ENCODE results near the gene CEP95. TPM values are rescaled to one million over a fixed set of nuclear protein-coding genes. Genes with fewer than 3 reads are reported as not detected.

Gene CEP95
- total and polyA plus RNA-seq, 4 donors = 57.7 to 83.8 (median 62.1) TPM

DNA sequence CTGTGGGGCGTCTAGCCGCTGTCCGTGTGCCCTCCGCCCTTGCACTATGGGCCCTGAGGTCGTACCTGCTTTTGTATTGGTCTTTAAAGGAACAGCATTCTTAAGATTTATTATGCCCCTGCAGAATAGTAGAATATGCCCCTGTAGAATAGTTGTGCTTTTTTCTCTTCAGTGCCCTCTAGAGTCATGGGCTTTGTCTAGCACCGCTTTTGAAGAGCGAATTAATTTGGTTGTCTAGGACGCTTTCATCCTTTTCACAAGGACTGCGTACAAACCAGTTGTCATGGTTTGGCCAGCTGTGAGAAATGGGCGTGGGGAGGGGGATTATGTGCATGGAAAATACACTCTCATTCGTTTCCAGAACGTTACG is 621 bp downstream of the CEP95 start:
- Histone ChIP-seq H3K4me3 (ENCODE audit: low read depth, low read length) (peak overlapping the region; percentile 98), H3K4me1 (ENCODE audit: control insufficient read depth, insufficient read depth, low read length) (peaks cover 6% of the 10 kb centered on the region), H3K9me3 (ENCODE audit: control insufficient read depth, insufficient read depth, low read length) (no peaks in the 10 kb centered on the region), H3K36me3 (ENCODE audit: control insufficient read depth, insufficient read depth, low read length) (peaks cover 28% of the 10 kb centered on the region), H3K27me3 (ENCODE audit: control insufficient read depth, insufficient read depth, low read length) (no peaks in the 10 kb centered on the region), H3K27ac (ENCODE audit: low read depth, low read length) (peak overlapping the region; percentile 100)
- peak; percentile 35 to 90 (median 56) for DNase-seq (ENCODE audit: low read depth in 4 of 6, low spot score in 6 of 6)
- WGBS (ENCODE audit: insufficient coverage) = 0% methylated on average over 6 of the region's 13 CpGs

DNA sequence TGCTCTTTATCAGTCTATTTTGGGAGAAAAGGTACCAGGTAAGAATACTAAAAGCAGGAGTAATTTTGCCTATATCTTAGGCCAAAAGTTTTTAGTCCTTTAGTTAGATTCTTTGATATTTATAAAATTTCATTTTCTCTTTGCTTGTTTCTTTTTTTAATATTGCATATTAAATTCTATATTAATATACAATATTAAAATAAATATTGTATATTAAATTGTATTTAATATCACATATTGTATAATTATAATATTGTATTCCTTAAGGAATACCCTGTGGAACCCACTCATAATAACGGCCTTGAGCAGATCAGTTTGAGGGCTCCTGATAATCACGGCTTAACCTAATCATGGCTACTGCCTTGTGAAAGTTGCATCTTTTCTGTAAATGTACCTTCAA is 1.9 kb downstream of the CEP95 start:
- Histone ChIP-seq H3K9me3 (ENCODE audit: control insufficient read depth, insufficient read depth, low read length) (no peaks in the 10 kb centered on the region), H3K27me3 (ENCODE audit: control insufficient read depth, insufficient read depth, low read length) (no peaks in the 10 kb centered on the region), H3K27ac (ENCODE audit: low read depth, low read length) (no peak overlapping the region), H3K4me3 (ENCODE audit: low read depth, low read length) (no peak overlapping the region), H3K4me1 (ENCODE audit: control insufficient read depth, insufficient read depth, low read length) (peaks cover 6% of the 10 kb centered on the region), H3K36me3 (ENCODE audit: control insufficient read depth, insufficient read depth, low read length) (peaks cover 15% of the 10 kb centered on the region)
- WGBS (ENCODE audit: insufficient coverage) = no CpG with 5 or more reads among the region's 2 CpGs
- DNase-seq (ENCODE audit: low read depth in 4 of 6, low spot score in 6 of 6) = no peak

DNA sequence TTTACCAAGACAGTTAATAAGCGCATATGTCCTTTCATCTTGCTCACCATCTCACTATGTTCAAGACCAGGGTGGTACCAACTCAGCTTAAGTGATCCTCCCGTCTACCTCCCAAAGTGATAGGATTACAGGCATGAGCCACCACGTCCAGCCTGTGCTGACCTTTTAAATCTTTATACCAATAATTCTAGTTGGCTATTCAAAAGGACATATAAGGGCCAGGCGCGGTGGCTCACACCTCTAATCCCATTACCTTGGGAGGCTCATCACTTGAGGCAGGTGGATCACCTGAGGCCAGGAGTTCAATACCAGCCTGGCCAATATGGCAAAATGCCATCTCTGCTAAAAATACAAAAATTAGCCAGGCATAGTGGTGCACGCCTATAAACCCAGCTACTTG is 2.4 kb downstream of the CEP95 start:
- no peaks in the 10 kb centered on the region for H3K27me3 ChIP-seq (ENCODE audit: control insufficient read depth, insufficient read depth, low read length)
- H3K9me3 ChIP-seq (ENCODE audit: control insufficient read depth, insufficient read depth, low read length) = no peaks in the 10 kb centered on the region
- peaks cover 12% of the 10 kb centered on the region for H3K36me3 ChIP-seq (ENCODE audit: control insufficient read depth, insufficient read depth, low read length)
- H3K27ac ChIP-seq (ENCODE audit: low read depth, low read length) = no peak overlapping the region
- WGBS (ENCODE audit: insufficient coverage) = 100% methylated on average over 2 of the region's 6 CpGs
- no peak for DNase-seq (ENCODE audit: low read depth in 4 of 6, low spot score in 6 of 6)
- H3K4me3 ChIP-seq (ENCODE audit: low read depth, low read length) = no peak overlapping the region
- H3K4me1 ChIP-seq (ENCODE audit: control insufficient read depth, insufficient read depth, low read length) = peaks cover 6% of the 10 kb centered on the region

DNA sequence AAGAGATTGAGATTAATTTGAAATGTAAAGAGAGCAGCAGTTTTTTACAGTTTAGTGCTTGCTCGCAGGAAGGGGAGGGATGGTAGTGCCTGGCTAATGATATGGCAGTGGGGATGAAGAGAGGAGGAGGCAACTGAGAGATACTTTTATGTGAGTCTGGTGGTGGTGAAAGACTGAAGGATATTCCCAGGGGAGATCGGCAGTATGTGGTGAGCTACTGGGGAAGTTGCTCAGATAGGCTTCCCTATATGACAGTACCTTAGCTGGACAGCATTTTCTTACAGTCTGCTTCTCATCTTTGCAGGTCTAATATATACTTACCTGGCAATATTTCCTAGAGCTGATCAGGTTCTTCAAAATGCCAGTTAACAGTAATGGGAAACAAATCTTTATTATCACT is 8.6 kb downstream of the CEP95 start:
- Histone ChIP-seq H3K4me1 (ENCODE audit: control insufficient read depth, insufficient read depth, low read length) (no peaks in the 10 kb centered on the region), H3K36me3 (ENCODE audit: control insufficient read depth, insufficient read depth, low read length) (peaks cover 28% of the 10 kb centered on the region), H3K4me3 (ENCODE audit: low read depth, low read length) (no peak overlapping the region), H3K27me3 (ENCODE audit: control insufficient read depth, insufficient read depth, low read length) (no peaks in the 10 kb centered on the region), H3K9me3 (ENCODE audit: control insufficient read depth, insufficient read depth, low read length) (no peaks in the 10 kb centered on the region), H3K27ac (ENCODE audit: low read depth, low read length) (no peak overlapping the region)
- 85% methylated on average over 2 of the region's 2 CpGs for WGBS (ENCODE audit: insufficient coverage)
- DNase-seq (ENCODE audit: low read depth in 4 of 6, low spot score in 6 of 6) = no peak

DNA sequence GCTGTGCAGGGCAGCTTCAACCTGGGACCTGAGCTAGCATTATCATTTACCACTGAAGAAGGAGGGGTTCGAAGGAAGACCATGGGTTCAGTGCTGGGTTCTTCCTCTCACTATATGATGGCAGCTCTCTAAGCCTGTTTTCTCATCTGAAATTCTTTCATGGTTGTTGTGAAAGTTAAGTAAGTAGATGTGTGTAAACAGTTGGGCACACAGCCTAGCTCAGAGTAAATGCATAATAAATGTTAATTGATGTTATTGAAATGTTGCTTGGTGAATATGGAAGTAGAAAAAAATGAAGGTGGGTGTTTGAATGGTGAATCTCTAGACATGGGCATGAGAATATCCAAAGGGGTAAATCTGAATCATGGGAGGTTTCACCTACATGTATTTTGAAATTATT is 9.1 kb downstream of the CEP95 start:
- peaks cover 27% of the 10 kb centered on the region for H3K36me3 ChIP-seq (ENCODE audit: control insufficient read depth, insufficient read depth, low read length)
- no CpG with 5 or more reads among the region's 1 CpG for WGBS (ENCODE audit: insufficient coverage)

DNA sequence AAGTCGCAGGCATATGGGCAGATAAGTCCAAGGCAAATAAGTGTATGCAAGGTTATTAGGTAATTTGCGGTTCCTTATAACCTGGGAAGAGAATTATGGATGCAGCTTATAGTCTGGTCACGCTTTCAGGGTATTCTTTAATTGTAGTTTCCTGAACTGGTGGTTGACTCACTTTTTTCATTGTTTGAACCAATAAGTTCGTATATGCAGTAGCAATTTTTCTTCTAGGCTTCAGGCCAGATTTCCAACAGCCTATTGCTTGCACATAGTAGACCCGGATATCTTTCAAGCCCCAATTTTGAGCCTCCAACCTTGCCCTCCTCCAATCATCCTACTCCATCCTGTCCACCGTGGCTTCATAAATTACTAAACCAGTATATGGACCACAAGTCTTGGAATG is 12.8 kb downstream of the CEP95 start:
- 100% methylated on average over 5 of the region's 6 CpGs for WGBS (ENCODE audit: insufficient coverage)
- no peaks in the 10 kb centered on the region for H3K27me3 ChIP-seq (ENCODE audit: control insufficient read depth, insufficient read depth, low read length)
- H3K9me3 ChIP-seq (ENCODE audit: control insufficient read depth, insufficient read depth, low read length) = no peaks in the 10 kb centered on the region
- H3K4me1 ChIP-seq (ENCODE audit: control insufficient read depth, insufficient read depth, low read length) = no peaks in the 10 kb centered on the region
- peaks cover 53% of the 10 kb centered on the region for H3K36me3 ChIP-seq (ENCODE audit: control insufficient read depth, insufficient read depth, low read length)
- no peak for DNase-seq (ENCODE audit: low read depth in 4 of 6, low spot score in 6 of 6)
- no peak overlapping the region for H3K27ac ChIP-seq (ENCODE audit: low read depth, low read length)
- H3K4me3 ChIP-seq (ENCODE audit: low read depth, low read length) = no peak overlapping the region

More for the DNA sequence above, 9.1 kb downstream of the CEP95 start:
- no peak overlapping the region for H3K4me3 ChIP-seq (ENCODE audit: low read depth, low read length)
- H3K27ac ChIP-seq (ENCODE audit: low read depth, low read length) = no peak overlapping the region
- H3K4me1 ChIP-seq (ENCODE audit: control insufficient read depth, insufficient read depth, low read length) = no peaks in the 10 kb centered on the region
- H3K27me3 ChIP-seq (ENCODE audit: control insufficient read depth, insufficient read depth, low read length) = no peaks in the 10 kb centered on the region
- H3K9me3 ChIP-seq (ENCODE audit: control insufficient read depth, insufficient read depth, low read length) = no peaks in the 10 kb centered on the region
- no peak for DNase-seq (ENCODE audit: low read depth in 4 of 6, low spot score in 6 of 6)

DNA sequence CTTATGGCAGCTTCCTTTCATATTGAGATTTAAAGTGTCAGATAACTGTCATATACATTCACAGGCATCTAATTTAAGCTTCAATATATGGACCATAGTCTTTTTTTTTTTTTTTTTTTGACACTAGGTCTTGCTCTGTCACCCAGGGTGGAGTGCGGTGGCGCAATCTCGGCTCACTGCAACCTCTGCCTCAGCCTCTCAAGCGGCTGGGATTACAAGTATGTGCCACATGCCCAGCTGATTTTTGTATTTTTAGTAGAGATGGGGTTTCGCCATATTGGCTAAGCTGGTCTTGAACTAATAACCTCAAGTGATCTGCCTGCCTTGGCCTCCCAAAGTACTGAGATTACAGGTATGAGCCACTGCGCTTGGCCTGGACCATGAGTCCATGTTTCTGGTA is 13.6 kb downstream of the CEP95 start:
- Histone ChIP-seq H3K4me3 (ENCODE audit: low read depth, low read length) (no peak overlapping the region), H3K9me3 (ENCODE audit: control insufficient read depth, insufficient read depth, low read length) (no peaks in the 10 kb centered on the region), H3K27me3 (ENCODE audit: control insufficient read depth, insufficient read depth, low read length) (no peaks in the 10 kb centered on the region), H3K27ac (ENCODE audit: low read depth, low read length) (no peak overlapping the region), H3K36me3 (ENCODE audit: control insufficient read depth, insufficient read depth, low read length) (peaks cover 57% of the 10 kb centered on the region), H3K4me1 (ENCODE audit: control insufficient read depth, insufficient read depth, low read length) (no peaks in the 10 kb centered on the region)
- DNase-seq (ENCODE audit: low read depth in 4 of 6, low spot score in 6 of 6) = no peak
- WGBS (ENCODE audit: insufficient coverage) = 92% methylated on average over 6 of the region's 6 CpGs

DNA sequence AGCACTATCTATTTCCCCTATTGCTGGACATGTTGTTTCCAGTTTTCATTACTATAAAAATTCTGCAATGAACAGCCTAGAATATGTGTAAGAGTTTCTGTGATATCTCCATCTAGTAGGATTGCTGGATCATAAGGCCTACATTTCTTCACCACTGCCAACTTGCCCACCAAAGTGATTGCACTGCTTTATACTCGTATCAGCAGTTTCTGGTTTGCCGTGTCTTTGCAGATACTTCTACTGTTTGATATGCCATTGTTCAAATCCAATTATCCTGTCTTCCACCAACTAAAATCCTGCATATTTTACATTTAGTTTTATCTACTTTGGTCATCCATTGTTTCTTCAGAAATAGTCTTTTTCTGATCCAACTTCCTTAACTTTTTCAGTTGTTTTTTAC is 21.1 kb downstream of the CEP95 start:
- H3K4me1 ChIP-seq (ENCODE audit: control insufficient read depth, insufficient read depth, low read length) = no peaks in the 10 kb centered on the region
- H3K4me3 ChIP-seq (ENCODE audit: low read depth, low read length) = no peak overlapping the region
- no peak overlapping the region for H3K27ac ChIP-seq (ENCODE audit: low read depth, low read length)
- H3K27me3 ChIP-seq (ENCODE audit: control insufficient read depth, insufficient read depth, low read length) = no peaks in the 10 kb centered on the region
- WGBS (ENCODE audit: insufficient coverage) = 100% methylated on average over 2 of the region's 2 CpGs
- H3K9me3 ChIP-seq (ENCODE audit: control insufficient read depth, insufficient read depth, low read length) = no peaks in the 10 kb centered on the region
- peaks cover 54% of the 10 kb centered on the region for H3K36me3 ChIP-seq (ENCODE audit: control insufficient read depth, insufficient read depth, low read length)
- DNase-seq (ENCODE audit: low read depth in 4 of 6, low spot score in 6 of 6) = no peak

DNA sequence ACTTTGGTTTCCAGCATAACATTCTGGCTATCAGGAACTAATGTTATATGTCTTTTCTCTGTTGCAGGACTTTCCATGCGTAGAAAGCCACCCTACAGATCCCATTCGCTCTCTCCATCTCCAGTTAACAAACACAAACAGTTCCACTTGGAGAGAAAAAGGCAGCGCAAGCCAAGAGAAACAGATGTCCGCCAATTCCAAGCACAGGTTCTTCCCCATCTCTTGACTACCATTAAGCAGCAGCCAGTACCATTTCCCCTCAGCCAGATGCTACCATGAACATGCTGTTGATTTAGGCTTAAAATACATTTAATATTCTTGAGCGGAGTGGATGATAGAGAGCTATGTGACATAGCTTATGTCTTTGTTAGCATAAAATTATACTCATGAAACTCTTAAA is 22.4 kb downstream of the CEP95 start:
- DNase-seq (ENCODE audit: low read depth in 4 of 6, low spot score in 6 of 6) = peak in 2 of 6 donors; percentile 16 to 28
- no peak overlapping the region for H3K27ac ChIP-seq (ENCODE audit: low read depth, low read length)
- H3K36me3 ChIP-seq (ENCODE audit: control insufficient read depth, insufficient read depth, low read length) = peaks cover 57% of the 10 kb centered on the region
- H3K27me3 ChIP-seq (ENCODE audit: control insufficient read depth, insufficient read depth, low read length) = no peaks in the 10 kb centered on the region
- H3K4me1 ChIP-seq (ENCODE audit: control insufficient read depth, insufficient read depth, low read length) = no peaks in the 10 kb centered on the region
- no CpG with 5 or more reads among the region's 5 CpGs for WGBS (ENCODE audit: insufficient coverage)
- no peak overlapping the region for H3K4me3 ChIP-seq (ENCODE audit: low read depth, low read length)
- no peaks in the 10 kb centered on the region for H3K9me3 ChIP-seq (ENCODE audit: control insufficient read depth, insufficient read depth, low read length)

DNA sequence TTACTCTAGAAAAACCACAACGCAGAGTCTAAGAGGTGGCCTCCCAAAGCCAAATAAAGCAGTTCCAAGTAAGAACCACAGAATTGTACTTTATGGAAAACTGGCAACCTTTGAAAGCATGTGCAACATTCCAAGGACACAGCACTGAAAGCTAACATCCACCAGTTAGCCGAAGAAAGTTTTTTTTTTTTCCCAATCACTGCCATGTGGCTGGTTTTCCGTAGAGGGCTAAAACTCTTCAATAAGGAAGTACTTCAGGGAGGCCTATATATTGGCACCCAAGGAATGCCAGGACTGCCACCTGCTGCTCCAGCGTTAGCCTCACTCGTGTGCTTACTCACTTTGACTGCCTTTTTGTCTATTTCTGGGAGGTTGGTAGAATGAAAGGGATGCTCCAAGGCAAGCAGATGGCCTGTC is 25.2 kb downstream of the CEP95 start:
- H3K27ac ChIP-seq (ENCODE audit: low read depth, low read length) = no peak overlapping the region
- H3K27me3 ChIP-seq (ENCODE audit: control insufficient read depth, insufficient read depth, low read length) = no peaks in the 10 kb centered on the region
- H3K4me1 ChIP-seq (ENCODE audit: control insufficient read depth, insufficient read depth, low read length) = no peaks in the 10 kb centered on the region
- DNase-seq (ENCODE audit: low read depth in 4 of 6, low spot score in 6 of 6) = no peak
- H3K4me3 ChIP-seq (ENCODE audit: low read depth, low read length) = no peak overlapping the region
- 50% methylated on average over 2 of the region's 5 CpGs for WGBS (ENCODE audit: insufficient coverage)
- H3K9me3 ChIP-seq (ENCODE audit: control insufficient read depth, insufficient read depth, low read length) = no peaks in the 10 kb centered on the region
- H3K36me3 ChIP-seq (ENCODE audit: control insufficient read depth, insufficient read depth, low read length) = peaks cover 55% of the 10 kb centered on the region
